ENCODE measurements around the gene FGD4.

FGD4 gene

DNA sequence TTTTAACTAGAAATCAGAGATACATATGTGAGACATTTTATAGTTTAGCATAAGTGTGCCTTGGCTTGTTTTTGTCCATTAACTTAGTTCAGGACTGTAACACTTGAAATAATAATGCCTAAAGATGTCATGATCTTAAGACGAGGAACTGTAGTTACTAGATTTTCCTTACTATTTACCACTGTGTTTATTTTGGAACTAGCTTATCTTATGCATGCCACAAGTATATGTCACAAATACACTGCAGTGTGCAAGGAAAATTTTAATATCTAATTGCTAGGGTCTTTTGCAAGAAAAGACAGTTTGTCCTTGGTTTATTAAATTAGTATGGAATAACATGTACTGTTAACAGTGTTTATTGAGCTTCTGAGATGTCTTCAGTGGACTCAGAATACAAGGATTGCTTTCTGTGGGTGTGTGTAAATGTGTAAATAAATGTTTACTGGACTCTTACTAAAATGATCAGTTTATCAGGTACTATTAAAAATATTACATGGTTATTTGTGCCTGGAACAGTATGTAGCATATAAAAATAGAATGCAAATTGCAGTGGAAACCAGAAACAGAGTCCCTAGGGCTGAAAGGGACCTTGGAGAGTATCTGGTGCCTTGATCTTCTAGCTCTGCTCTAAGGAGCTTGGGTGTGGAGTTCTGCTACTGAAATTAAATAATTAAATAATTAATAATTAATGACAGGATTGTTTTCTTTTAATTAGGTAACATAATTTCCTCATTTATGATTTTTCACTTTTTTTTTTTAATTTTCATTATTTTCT lies 58.1 kb downstream of the FGD4 start:
- DNase-seq (ENCODE audit: low read depth): no peak

GRCh38 chr12:32460638-32461037 lies 61.3 kb downstream of the FGD4 start:
- DNase-seq (ENCODE audit: low read depth): no peak

GRCh38 chr12:32462908-32463307 lies 63.5 kb downstream of the FGD4 start:
- no peak for DNase-seq (ENCODE audit: low read depth)

GRCh38 chr12:32466187-32466586 lies 66.8 kb downstream of the FGD4 start:
- no peak for DNase-seq (ENCODE audit: low read depth)

DNA sequence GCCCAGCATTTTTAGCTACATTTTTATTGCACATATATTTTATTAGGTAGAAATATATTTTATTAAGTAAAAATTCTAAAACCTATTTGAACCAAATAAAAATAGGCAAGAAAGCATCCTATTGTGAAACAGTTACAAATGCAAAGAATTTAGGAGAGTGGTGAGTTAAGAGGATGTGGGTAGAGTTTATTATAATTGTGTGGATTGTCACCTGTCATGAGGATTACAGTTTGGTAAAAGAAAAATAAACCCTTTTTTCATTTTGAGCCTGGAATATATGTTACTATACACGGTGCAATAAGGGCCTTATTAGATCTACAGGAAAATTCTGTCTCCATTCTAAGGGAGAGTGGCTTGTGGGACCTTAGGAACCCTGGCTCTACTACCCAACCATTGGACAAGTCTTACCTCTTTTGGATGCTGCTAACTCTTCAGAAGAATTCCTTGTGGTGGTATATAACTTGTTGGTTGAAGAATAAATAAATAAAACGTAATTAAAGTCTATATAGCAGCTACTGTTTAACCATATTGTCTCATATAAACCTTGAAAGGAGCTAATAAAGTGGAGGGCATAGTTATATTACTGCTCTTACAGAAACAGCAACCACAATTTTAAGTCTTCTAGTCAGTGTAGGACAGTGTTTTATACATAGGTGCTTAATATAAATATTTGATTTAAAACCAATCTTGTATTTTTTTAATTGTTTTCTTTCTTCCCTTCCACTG lies 67.8 kb downstream of the FGD4 start:
- no peak for DNase-seq (ENCODE audit: low read depth)

DNA sequence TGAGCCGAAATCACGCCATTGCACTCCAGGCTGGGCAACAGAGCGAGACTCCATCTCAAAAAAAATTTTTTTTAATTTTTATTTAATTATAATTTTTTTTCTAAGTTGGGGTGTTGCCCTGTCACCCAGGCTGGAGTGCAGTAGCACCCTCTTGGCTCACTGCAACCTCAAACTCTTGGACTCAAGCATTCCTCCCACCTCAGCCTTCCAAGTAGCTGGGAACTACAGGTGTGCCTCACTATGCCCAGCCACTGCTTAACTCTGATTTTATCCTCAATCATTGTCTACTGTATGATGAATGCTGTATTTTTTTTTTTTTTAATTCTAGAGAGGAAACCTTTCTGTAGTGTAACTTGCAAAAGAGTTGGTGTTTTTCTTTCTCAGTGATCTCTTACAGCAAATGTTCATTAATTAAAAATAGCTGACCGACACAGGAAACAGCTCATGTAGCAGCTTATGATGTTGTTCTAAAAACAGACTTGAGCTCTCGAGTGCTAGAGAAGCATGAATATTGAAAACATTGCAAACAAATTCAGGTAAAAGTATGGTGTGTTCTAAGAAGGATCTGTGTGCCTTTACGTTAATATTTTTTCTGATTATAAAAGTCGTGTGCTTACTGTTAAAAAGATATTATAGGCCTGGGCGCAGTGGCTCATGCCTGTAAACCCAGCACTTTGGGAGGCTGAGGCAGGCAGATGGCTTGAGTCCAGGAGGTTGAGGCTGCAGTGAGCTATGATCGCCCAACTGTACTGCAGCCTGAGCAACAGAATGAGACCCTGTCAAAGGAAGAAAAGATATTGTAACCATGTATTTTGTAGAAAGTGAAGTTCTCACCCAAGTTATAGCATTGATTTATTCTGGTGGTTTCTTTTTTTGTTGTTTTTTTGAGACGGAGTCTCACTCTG lies 68.9 kb downstream of the FGD4 start:
- DNase-seq (ENCODE audit: low read depth): no peak

GRCh38 chr12:32470936-32471470 lies 71.6 kb downstream of the FGD4 start:
- no peak for DNase-seq (ENCODE audit: low read depth)

- no peak for DNase-seq (ENCODE audit: low read depth)
Observed at GRCh38 chr12:32471591-32472001, 72.2 kb downstream of the FGD4 start.

- no peak for DNase-seq (ENCODE audit: low read depth)
Observed at GRCh38 chr12:32475724-32476123, 76.4 kb downstream of the FGD4 start.

DNA sequence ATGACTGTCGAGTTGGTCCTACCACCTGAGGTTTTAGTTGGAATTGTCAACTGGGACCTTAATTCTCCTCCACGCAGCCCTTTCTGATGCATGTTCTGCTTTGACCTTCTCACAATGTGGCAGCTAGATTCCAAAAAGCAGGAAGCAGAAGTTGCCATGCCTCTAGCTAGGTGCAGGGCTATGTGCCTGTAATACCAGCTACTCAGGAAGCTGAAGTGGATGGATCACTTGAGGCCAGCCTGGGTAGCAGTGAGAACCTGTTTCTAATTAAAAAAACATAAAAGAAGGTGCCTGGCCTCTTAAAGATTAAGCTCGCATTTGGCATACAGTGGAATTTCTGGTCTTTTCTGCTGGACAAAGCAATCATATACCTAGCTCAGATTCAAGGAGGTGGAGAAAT lies 77.1 kb downstream of the FGD4 start:
- no peak for DNase-seq (ENCODE audit: low read depth)

DNA sequence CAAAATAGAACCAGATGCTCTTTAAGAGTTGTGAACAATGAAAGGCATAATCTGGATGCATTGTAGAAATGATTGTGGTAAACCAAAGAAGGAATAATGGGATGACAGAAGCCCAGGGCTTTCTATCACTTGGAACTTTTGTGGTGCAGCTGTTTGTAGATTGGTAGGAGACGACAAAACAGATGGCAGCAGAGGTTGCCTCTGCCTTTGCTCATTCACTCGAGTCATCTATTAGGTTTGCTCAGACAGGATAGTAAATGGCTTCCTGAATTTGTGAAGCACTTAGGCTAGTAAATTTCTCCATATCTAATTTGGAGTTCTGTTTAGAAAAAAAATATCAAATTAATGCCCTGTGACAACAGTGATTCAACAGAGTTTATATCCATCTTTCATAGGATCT lies 78.4 kb downstream of the FGD4 start:
- DNase-seq (ENCODE audit: low read depth): no peak

DNA sequence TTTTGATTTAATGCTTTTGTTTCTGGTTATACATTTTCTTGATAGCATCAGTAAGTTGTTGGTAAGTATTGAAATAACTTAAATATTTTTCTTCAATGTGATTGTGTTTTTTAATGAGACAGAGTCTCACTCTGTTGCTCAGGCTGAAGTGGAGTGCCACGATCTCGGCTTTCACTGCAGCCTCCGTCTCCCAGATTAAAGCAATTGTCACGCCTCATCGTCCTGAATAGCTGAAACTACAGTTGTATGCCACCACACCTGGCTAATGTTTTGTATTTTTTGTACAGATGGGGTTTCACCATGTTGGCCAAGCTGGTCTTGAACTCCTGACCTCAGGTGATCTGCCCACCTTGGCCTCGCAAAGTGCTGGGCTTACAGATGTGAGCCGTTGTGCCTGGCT lies 78.8 kb downstream of the FGD4 start:
- DNase-seq (ENCODE audit: low read depth): no peak

- no peak for DNase-seq (ENCODE audit: low read depth)
Observed at GRCh38 chr12:32478858-32479725, 79.7 kb downstream of the FGD4 start.

- DNase-seq (ENCODE audit: low read depth): no peak
Observed at GRCh38 chr12:32482226-32482625, 82.9 kb downstream of the FGD4 start.

DNA sequence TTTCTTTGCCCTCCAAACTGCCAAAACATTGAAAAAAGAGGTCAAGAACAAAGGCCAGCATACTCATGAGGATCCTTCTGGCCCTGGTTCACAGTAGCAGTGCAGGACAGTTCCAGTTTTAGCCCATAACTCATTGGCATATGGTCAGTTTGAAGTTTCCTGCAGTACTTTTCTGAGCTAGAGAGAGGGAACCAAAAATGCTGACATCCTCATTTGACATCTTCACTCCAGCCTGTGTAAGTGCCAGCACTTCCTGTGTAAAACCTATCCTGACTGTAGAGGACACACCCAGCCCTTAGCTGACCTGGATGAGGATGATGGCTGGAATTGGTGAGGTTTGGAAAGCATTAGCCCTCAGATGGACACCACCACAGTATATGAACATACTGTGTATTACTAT lies 84.1 kb downstream of the FGD4 start:
- no peak for DNase-seq (ENCODE audit: low read depth)

GRCh38 chr12:32483993-32484392 lies 84.6 kb downstream of the FGD4 start:
- DNase-seq (ENCODE audit: low read depth): no peak

- DNase-seq (ENCODE audit: low read depth): no peak
Observed at GRCh38 chr12:32486158-32486557, 86.8 kb downstream of the FGD4 start.

DNA sequence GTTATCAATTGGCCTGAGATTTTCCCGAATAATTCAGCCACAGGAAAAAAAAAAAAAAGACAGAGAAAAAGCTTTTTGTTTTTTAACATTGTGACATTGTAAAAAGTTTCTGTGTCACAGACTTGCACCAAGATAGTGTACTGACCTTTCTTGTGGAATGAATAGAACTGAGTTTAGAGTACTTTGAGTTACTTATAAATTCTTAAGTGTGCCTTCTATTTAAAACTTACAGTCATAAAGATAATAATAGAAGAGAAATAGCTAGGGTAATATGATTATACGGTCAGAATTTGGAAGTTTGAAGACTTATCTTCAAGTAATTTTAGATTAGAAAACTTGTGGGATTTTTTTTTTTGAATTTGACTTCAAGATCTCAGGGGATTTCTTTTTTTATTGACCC lies 88.8 kb downstream of the FGD4 start:
- DNase-seq (ENCODE audit: low read depth): no peak

DNA sequence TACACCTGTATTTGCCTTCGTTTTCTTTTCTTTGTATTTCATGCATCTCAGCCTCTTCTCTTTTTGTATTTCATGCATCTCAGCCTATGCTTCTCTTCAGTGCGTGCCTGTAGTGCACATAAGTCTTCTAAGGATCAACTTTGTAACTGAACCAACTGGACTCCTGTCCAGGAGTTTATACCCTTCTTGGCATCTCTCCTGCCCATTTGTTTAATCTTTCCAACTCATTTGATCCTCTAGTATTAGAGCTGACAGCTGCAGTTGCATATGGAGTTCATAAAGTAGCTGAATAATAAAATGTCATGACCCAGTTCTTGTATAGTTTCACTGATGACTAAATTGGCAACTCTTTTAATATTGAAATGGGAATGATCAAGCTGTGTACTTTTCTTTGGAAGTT lies 89.7 kb downstream of the FGD4 start:
- DNase-seq (ENCODE audit: low read depth): no peak

DNA sequence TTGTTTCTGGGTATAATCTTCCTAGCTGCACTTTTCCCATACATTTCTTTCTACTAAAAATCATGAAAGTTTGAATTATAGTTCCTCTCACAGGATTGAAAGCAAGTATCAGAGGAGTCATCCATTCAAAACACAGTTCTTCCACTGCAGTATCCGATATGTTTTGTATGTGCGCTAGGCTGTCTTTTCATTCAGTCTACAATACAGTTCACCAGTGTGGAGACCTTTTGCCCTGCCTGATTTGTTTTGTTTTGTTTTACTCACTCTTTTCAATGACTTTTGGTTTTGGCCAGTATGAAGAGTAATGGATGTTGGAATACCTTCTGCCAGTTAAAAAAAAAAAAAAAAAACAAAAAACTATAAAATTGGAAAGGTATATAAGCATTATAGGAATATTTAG lies 91.4 kb downstream of the FGD4 start:
- DNase-seq (ENCODE audit: low read depth): no peak

DNA sequence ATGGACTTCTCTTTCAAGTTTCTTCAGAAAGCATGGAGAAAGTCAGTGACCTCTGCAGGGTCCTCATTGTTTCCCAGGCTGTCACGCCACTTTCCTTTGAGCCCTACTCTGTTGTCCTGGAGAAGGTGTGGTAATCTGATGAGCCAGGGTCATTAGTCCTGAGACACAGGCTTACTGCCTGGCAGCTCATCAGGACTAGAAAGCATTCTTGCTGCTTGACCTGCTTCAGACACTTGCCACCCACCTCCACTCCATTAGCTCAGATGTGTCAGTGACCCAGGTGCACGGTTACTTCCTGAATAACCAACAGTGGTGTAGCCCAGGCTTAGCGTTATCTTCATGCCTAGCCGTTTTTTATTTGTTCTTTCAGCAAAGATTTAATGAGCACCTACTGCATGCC lies 93.9 kb downstream of the FGD4 start:
- no peak for DNase-seq (ENCODE audit: low read depth)
